HG03139 (cell line): Measurements from ENCODE around the gene RNASE8.
"Not testable (repeated sequence)": the region's sequence is repeated elsewhere in the genome, so short reads cannot be mapped to it uniquely, and the experiment has no call there.

ENCODE experiments used
- ATAC-seq: cut with Tn5 transposase; IDR thresholded peaks from one replicate; pipeline ENCODE4 v1.9.1; 2021; ENCODE audit not compliant: unreplicated experiment

The RNASE8 gene

GRCh38 chr14:21057803-21058675 lies at the start of gene RNASE8:
TSS of gene RNASE8 (plus strand) at chr14:21057822. CDS start at chr14:21057893, 71 bp downstream.
- no peak for ATAC-seq

GRCh38 chr14:21009721-21010120 lies 47.9 kb upstream of the RNASE8 start:
- not testable (repeated sequence) for ATAC-seq

- ATAC-seq: no peak
Observed at GRCh38 chr14:21011136-21011535, 46.5 kb upstream of the RNASE8 start.

DNA sequence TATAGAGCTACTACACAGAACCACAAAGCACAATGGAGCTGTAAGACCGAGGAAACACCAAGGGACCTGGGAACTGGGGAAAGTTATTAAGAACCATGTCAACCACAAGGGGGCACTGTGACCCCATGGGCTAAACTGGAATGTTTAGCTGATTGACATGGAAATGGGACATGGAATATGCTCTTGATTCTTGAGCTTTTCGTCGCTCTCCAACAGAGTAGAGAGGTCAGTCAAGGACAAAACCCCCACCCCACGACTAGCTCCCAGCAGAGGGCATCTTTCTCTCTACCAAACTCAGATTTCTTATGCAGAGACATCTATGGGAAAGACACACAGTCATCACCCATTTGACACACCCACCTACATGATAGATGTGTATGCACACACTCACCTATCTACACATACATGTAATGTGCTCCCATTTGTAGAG lies 42.8 kb upstream of the RNASE8 start:
- ATAC-seq: no peak

- no peak for ATAC-seq
Observed at GRCh38 chr14:21015312-21015711, 42.3 kb upstream of the RNASE8 start.

GRCh38 chr14:21016413-21017190 lies 41.0 kb upstream of the RNASE8 start:
- ATAC-seq: no peak

DNA sequence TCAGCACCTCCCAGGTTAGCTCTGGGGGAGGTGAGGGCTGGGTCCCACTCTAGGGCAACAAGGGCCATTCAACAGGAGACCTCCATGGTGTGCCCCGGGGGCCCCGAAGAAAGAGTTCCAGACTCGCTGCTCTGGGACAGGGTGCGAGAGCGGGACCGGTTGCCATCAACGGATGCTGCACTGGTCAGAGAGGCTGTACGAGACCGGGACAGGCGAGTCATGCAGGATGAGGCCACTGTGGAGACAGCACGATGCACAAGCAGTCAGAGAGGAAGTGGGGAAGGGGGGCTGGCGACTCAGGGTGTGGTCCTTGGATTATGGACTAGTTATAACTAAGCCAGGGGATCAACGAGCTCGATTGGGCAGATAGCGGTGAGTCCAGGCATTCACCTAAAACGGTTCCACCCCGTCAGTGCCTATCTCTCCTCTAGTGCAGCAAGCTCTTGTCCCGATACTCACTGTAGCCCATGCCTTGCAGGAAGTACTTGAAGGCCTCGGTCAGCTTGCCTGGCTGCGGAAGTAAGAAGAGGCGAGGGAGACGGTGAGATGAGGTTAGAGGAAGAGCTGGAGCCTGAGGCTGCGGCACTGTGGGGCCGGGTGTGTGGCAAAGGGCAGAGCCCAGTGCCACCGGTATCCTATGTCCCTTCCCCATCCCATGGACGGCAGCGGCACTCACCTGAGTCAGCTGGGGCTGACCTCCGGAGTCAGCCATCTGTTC lies 39.9 kb upstream of the RNASE8 start:
- no peak for ATAC-seq

DNA sequence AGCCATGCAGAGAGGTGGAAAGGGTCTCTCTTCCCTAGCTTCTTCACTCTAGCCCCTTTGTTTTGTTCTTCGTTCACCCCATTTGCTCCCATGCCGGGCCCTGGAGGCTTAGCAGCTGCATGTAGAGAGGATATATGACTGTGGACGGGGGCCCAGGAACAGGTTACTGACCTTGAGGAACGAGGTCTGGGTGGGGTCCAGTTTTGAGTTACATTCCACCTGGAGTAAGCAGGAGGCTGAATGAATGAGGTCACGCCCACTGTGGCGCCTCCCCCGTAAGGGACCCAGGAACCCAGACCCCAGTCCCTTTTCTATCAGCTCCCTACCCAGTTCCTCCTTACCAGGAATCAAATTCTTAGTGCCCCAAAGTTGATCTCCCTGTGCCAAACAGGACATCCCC lies 39.3 kb upstream of the RNASE8 start:
- no peak for ATAC-seq

GRCh38 chr14:21018781-21019180 lies 38.8 kb upstream of the RNASE8 start:
- no peak for ATAC-seq

DNA sequence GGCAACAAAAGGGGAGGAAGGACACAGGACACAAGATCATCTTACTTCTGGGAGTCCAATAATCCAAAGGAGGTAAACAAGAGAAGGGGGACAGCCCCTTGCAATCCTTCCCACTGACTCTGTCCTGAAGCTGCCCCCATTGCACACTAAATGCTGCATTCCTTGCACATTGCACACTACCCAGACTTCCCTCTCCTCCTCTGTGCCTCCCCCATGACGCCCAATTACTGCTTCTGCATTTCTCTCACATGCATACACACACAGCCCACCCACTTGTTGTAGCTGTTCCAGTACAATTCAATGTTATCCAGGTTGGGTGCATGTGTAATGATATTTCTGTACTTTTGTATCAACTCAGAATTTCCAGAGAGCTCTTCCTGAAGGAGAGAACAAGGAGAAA lies 38.3 kb upstream of the RNASE8 start:
- no peak for ATAC-seq

DNA sequence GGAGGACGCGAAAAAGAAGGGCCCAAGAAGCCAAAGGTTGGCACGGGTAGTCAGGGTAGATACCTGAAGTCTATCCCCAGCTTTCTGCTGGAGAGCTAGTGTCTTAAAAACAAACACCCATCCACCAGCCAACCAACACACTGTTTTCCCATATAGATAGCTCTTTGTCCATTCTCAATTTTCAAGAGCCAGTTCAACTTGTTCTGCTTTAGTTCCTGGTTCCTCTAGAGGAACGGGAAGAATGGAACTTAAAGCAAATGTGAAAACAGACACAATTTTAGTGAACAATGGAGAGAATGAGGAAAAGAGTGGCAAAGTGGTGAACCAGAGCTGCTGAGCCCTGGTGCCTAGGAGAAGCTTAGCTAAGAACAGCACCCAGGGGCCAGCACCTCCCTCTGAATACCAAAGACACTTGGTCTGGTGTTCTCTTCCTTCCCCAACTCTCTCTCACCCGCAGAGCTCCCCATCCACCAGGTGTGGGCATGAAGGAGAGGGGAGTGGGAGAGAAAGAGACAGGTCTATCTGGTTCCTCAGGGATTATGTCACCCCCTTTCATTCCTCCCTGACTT lies 36.6 kb upstream of the RNASE8 start:
- ATAC-seq: no peak

GRCh38 chr14:21022686-21023085 lies 34.9 kb upstream of the RNASE8 start:
- ATAC-seq: no peak

DNA sequence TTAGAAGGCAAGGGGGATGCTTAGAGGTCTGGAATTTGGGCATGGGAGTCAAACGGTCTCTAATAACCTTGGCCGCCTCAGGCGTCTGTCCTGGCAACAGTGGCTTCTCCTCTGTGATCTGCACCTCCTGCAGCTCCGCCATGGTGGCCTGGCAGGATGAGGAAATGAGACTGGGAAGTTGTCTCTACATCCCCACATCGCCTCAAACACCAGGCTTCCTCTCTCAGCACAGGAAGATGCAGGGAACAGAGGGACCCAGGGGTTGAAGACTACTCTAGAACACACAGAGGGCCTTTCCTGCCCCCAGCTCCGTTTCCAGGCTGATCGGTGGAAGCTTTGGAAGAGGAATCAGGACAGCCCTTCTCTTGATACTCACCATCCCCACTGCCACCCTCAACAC lies 34.4 kb upstream of the RNASE8 start:
- no peak for ATAC-seq

GRCh38 chr14:21023817-21024584 lies 33.6 kb upstream of the RNASE8 start:
- no peak for ATAC-seq

- ATAC-seq: no peak
Observed at GRCh38 chr14:21024585-21025370, 32.8 kb upstream of the RNASE8 start, which contains the start of gene NDRG2. TSS of gene NDRG2 (minus strand) at chr14:21025061. CDS start at chr14:21023315, 1,746 bp downstream.

DNA sequence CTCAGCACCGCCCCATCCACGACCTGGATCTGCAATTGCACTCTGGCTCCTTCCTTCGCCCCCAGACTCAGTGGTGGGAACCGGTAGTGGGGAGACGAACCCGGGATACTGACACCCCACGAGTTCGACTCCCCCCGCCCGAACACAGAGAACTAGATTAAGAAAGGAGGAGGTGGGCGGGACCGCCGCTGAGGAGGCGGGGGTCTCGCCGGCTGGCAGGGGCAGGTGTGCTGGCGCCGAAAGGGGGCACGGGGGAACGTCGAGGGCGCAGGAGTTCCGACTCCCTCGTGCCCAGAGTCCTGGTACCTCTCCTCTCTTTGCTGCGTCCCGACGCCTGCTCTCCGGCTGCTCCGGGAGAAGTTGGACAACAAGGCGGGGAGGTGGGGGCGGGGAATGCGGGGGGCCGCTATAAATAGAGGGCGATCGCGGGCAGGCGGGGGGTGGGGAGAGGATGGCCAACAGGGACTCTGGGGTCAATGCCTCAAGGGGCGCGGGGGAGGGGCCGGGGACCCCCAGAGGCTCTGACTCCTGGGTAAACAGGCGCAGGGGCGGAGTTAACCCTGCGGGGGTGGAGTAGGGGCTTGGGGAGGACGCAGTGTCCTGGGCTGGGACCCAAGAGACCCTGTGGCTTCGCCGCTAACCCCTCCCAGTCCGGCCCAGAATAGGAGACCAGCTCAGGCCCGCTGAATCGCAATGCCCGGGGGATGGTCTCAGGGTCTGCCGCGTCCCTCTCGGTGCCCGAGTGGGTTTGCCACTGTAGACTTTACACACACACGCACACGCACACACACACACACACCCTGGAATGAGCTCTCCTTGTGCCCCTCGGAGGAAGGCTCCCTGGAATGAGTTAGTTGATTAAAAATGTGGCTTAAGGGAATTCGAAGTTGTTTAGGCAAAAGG lies 32.0 kb upstream of the RNASE8 start:
- no peak for ATAC-seq

GRCh38 chr14:21026274-21026987 lies 31.2 kb upstream of the RNASE8 start:
- no peak for ATAC-seq

DNA sequence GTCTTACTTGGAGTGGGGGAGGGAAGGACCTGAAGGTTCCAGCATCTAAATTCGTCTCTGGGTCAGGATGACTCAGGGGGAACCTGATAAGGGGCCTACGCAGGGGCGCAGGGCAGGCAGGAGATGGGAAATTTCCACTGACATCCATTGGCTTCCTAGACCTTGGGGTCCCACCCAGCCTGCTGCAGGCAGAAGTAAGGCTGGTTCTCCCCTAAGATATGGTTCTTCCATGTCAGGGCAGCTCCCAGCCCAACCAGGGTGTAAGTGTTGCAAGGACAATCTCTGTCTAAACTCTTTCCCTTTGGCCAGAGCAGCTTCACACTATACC lies 30.7 kb upstream of the RNASE8 start:
- no peak for ATAC-seq
